Osteocyte (in vitro differentiated cells): ENCODE measurements around the gene CGNL1. TPM values are rescaled to one million over a fixed set of nuclear protein-coding genes. Genes with fewer than 3 reads are reported as not detected.

Experiments
- DNase-seq: peaks from one replicate; pipeline ENCODE4 v3.0.0; 2021; ENCODE audit warnings: mixed read lengths; ENCODE audit not compliant: unreplicated experiment; ENCODE audit errors: extremely low spot score
- H3K27ac Mint-ChIP-seq: one replicate; pipeline ENCODE4 v1.8.0; 2021; ENCODE audit warnings: mild to moderate bottlenecking, mixed read lengths; ENCODE audit not compliant: unreplicated experiment
- H3K27me3 Mint-ChIP-seq: one replicate; pipeline ENCODE4 v1.8.0; 2021; ENCODE audit warnings: mixed read lengths; ENCODE audit not compliant: unreplicated experiment
- H3K36me3 Mint-ChIP-seq: one replicate; pipeline ENCODE4 v1.8.0; 2021; ENCODE audit warnings: mixed read lengths; ENCODE audit not compliant: unreplicated experiment
- H3K4me1 Mint-ChIP-seq: one replicate; pipeline ENCODE4 v1.8.0; 2021; ENCODE audit warnings: mixed read lengths; ENCODE audit not compliant: unreplicated experiment
- H3K4me3 Mint-ChIP-seq: one replicate; pipeline ENCODE4 v1.8.0; 2021; ENCODE audit warnings: mild to moderate bottlenecking, moderate library complexity, mixed read lengths; ENCODE audit not compliant: unreplicated experiment
- H3K9me3 Mint-ChIP-seq: one replicate; pipeline ENCODE4 v1.8.0; 2021; ENCODE audit warnings: mixed read lengths; ENCODE audit not compliant: unreplicated experiment
- total RNA-seq: library from RNA; stranded (reverse); gene quantifications from 2 replicates; pipeline ENCODE4 v1.2.1, GENCODE V29; 2021
- TF ChIP-seq, protein P1 (sequence below): fragments of 200-600 bp; sonication (generic); IDR thresholded peaks from 2 replicates; pipeline ENCODE4 v1.5.0; 2021; ENCODE audit warnings: antibody characterized with exemption, mild to moderate bottlenecking, moderate library complexity

Gene CGNL1
- total RNA-seq, 1 donor from 2014 or later: 6.2 TPM

DNA sequence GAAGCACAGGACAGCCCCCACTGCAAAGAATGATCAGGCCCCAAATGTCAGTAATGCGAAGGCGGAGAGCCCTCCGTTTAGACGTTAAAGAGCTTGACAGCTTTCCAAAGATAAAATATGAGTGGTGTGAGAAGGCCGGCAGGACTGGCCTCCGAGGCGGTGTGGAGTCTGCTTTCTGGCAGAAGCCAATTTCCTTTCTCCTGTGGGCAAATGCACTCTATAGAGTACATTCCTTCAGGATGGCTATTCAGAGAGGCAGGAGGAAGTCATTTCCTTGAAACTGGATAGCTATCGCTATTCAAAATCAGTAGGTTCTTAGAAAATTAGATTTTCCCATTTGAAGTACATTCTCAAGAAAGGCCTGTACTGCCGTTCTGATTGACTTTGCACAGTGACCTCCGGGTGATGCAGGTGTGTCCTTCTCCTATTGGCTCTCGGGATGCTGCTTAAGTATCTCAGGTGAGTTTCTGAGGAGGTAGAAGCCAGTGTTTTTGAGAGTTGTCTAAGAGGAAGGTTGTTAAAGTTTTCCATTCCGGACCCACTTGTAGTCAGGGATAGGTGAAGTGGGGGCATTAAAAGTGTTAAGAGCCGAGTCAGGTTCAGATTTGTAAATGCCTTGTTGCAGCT, 142.6 kb downstream of the CGNL1 start:
- no peak overlapping the region for H3K4me3 Mint-ChIP-seq
- peak; percentile 46 for DNase-seq
- TF ChIP-seq, protein P1, sequence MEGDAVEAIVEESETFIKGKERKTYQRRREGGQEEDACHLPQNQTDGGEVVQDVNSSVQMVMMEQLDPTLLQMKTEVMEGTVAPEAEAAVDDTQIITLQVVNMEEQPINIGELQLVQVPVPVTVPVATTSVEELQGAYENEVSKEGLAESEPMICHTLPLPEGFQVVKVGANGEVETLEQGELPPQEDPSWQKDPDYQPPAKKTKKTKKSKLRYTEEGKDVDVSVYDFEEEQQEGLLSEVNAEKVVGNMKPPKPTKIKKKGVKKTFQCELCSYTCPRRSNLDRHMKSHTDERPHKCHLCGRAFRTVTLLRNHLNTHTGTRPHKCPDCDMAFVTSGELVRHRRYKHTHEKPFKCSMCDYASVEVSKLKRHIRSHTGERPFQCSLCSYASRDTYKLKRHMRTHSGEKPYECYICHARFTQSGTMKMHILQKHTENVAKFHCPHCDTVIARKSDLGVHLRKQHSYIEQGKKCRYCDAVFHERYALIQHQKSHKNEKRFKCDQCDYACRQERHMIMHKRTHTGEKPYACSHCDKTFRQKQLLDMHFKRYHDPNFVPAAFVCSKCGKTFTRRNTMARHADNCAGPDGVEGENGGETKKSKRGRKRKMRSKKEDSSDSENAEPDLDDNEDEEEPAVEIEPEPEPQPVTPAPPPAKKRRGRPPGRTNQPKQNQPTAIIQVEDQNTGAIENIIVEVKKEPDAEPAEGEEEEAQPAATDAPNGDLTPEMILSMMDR: no peak
- peaks cover 21% of the 10 kb centered on the region for H3K4me1 Mint-ChIP-seq
- no peak overlapping the region for H3K27ac Mint-ChIP-seq
- peaks cover 7% of the 10 kb centered on the region for H3K36me3 Mint-ChIP-seq
- H3K9me3 Mint-ChIP-seq: no peaks in the 10 kb centered on the region
- H3K27me3 Mint-ChIP-seq: peaks cover 15% of the 10 kb centered on the region

DNA sequence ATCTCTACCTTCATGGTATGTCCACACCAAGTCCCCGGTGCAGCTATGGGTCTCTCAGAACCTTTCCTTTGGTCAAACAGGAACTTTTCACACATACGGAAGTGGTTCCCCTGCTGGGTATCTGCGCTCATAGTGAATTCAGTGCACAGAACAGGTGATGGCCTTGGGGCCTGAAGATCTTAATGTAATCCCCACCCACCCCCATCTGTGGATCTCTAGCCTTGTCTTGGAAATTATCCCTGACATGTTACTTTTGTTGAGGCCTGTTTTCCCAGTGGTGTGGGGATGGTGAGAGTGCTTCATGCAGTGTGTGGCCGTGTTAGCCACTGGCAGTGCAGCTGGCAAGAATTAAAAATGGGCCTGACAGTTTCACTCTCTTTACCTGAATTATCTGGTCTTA, 143.5 kb downstream of the CGNL1 start:
- peaks cover 21% of the 10 kb centered on the region for H3K4me1 Mint-ChIP-seq
- H3K36me3 Mint-ChIP-seq: peaks cover 11% of the 10 kb centered on the region

DNA sequence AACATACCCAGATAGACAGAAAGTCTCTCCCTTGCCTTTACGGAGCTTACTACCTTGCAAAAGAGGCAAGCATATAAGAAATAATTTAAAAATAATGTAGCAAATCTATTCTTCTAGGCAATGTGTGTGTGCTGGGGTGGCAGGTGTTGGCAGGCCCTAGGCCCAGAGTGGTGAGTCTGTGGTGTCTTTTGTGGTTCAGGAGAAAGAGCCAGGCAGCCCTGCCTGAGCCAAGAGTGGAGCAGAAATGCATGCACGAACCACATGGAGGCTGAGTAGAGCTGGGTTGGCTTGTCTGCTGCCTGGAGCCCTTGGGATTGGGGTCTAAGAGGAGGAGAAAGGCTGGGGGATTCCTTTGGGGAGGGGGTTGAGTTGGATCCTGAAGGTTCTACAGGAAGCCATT, 145.2 kb downstream of the CGNL1 start:
- TF ChIP-seq, protein P1: no peak
- no peak for DNase-seq
- peaks cover 12% of the 10 kb centered on the region for H3K36me3 Mint-ChIP-seq
- no peaks in the 10 kb centered on the region for H3K9me3 Mint-ChIP-seq
- no peak overlapping the region for H3K4me3 Mint-ChIP-seq
- peaks cover 27% of the 10 kb centered on the region for H3K4me1 Mint-ChIP-seq
- H3K27ac Mint-ChIP-seq: no peak overlapping the region
- peaks cover 18% of the 10 kb centered on the region for H3K27me3 Mint-ChIP-seq

More for the DNA sequence above, 143.5 kb downstream of the CGNL1 start:
- Mint-ChIP-seq H3K27me3 (peaks cover 16% of the 10 kb centered on the region), H3K9me3 (no peaks in the 10 kb centered on the region), H3K27ac (no peak overlapping the region), H3K4me3 (no peak overlapping the region)
- DNase-seq: no peak
- TF ChIP-seq, protein P1: no peak

DNA sequence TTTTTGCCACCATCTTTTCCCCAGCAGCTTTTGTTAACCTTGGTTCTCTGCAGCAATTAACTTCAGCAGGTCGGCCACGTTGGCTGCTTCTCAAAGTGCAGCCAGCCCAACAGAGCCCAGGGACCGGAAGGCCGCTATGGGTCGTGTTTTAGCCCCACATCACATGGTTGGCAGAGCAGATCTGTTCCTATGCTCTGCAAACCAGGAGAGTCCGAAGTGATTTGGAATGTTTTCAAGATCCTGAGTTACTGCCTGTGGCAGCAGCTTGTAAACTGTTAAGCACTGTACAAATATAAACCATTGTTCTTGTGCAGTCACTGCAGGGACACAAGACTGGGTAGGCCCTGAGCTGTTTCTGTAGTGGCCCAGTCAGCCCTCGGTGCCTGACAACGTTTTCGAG, 145.8 kb downstream of the CGNL1 start:
- no peak overlapping the region for H3K4me3 Mint-ChIP-seq
- H3K36me3 Mint-ChIP-seq: peaks cover 10% of the 10 kb centered on the region
- H3K27me3 Mint-ChIP-seq: peaks cover 18% of the 10 kb centered on the region

DNA sequence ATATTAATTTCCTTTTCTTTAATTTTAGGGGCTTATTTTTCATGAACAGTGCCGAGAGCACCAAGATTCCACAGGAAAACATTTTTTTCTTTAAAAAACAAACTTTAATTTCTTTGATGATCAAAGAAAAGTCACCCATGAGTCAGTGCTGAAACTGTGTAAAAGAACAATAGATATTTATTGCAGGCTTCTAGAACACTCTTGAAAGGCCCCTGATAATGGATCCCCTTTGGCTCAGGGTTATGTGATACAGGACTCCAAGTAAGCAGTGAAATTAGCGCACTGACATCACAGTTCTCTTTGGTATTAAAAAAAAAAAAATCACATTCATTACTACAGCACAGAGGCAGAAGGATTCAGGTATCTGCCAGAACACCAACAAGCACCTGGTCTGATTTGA, 149.3 kb downstream of the CGNL1 start:
- H3K9me3 Mint-ChIP-seq: no peaks in the 10 kb centered on the region
- H3K36me3 Mint-ChIP-seq: peaks cover 10% of the 10 kb centered on the region
- no peak overlapping the region for H3K27ac Mint-ChIP-seq

More for the DNA sequence above, 145.8 kb downstream of the CGNL1 start:
- TF ChIP-seq, protein P1: no peak
- Mint-ChIP-seq H3K9me3 (no peaks in the 10 kb centered on the region), H3K4me1 (peaks cover 34% of the 10 kb centered on the region), H3K27ac (no peak overlapping the region)
- DNase-seq: no peak

More for the DNA sequence above, 149.3 kb downstream of the CGNL1 start:
- no peak for DNase-seq
- H3K27me3 Mint-ChIP-seq: peaks cover 20% of the 10 kb centered on the region
- TF ChIP-seq, protein P1: no peak
- no peak overlapping the region for H3K4me3 Mint-ChIP-seq
- H3K4me1 Mint-ChIP-seq: peaks cover 33% of the 10 kb centered on the region
